Mucosa of gallbladder (tissue), 1 donor: ENCODE data around the gene GLT1D1. TPM values are rescaled to one million over a fixed set of nuclear protein-coding genes. Genes with fewer than 3 reads are reported as not detected.
A peak's percentile ranks its signal among the peaks of the same experiment; 100 is the strongest.

ENCODE experiments used
- DNase-seq: peaks from one replicate; pipeline ENCODE4 v3.0.0-alpha.2; 2020; ENCODE audit warnings: low spot score
- total RNA-seq: library from RNA; stranded (reverse); gene quantifications from one replicate; pipeline ENCODE4 v1.2.1, GENCODE V29; 2021
- donor health status: DM: no; HTN: no; CAD: no.

The GLT1D1 gene
- total RNA-seq, 1 donor from 2014 or later, result 3.3 TPM

DNA sequence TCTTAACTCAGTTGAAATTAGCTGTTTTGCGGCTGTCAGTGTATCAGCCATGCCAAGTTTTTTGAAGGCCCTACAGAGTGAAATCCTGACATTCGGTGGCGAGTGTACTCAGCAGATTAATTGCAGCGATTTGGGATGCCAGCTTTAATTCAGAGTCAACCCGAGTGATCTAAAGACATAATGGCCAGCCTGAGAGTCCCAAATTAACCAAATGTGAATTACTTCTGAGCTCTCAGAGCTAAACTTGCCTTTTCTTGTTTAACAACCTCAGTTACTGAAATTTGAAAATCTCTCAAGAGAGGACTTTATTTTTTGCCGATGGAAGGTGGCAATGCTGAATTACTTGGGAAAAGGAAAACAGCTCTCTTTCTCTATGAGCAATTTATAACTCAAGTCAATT, 148.5 kb downstream of the GLT1D1 start:
- no peak for DNase-seq

DNA sequence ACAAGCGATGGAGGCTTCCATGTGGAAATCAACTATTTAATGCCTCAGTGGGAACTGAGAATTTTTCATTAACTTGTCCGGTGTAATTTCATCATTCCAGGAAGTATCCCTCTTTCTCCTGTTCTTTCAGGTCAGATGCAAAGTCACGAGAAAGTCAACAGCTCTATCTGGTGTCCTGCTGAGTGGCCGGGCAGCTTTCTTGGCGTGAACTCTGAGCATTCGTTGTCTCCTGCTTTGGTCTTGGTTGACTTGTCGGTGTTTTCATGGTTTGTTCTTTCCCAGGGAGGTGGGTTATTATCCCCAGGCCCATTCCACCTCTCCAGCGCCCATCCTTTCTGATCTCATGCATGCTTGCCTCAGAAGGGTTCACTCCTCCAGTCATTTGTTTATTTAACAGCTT, 149.1 kb downstream of the GLT1D1 start:
- DNase-seq, result no peak

GRCh38 chr12:129005416-129005815, 152.1 kb downstream of the GLT1D1 start:
- no peak for DNase-seq

GRCh38 chr12:129005829-129006228, 152.6 kb downstream of the GLT1D1 start:
- DNase-seq, result no peak

GRCh38 chr12:129009833-129010622, 156.8 kb downstream of the GLT1D1 start:
- peak; percentile 66 for DNase-seq

DNA sequence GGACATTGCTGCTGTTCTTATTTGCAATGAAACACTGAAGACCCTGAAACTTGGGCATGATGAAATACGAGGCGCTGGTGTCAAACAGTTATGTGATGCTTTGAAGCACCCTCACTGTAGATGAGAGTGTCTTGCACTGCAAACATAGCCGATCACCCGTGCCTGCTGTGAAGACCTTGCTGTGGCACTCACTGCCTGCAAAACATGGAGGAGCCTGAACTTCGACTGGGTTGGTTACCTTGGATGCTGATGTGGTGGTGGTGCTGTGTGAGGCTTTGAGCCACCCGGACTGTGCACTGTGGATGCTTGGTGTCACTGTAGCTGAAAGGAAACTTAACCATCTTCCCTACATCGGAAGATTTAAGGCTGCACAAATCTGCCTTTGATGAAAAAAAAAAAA, 162.9 kb downstream of the GLT1D1 start:
- no peak for DNase-seq

- DNase-seq, result no peak
These were observed 171.8 kb downstream of the GLT1D1 start for GRCh38 chr12:129025055-129025454.

- DNase-seq, result no peak
These were observed 175.6 kb downstream of the GLT1D1 start for GRCh38 chr12:129028844-129029243.

Other genes with a start within 250 kb of the GLT1D1 start
- 28.6 TPM for gene SLC15A4, start 29.5 kb upstream of the GLT1D1 start, total RNA-seq